Endothelial cell (in vitro differentiated cells): ENCODE measurements around the gene METRNL. TPM values are rescaled to one million over a fixed set of nuclear protein-coding genes. Genes with fewer than 3 reads are reported as not detected.

Experiments
- DNase-seq: peaks from one replicate; pipeline ENCODE4 v3.0.0; 2021; ENCODE audit warnings: low spot score
- H3K27ac Mint-ChIP-seq: one replicate; pipeline ENCODE4 v1.8.0; 2021; ENCODE audit warnings: mixed read lengths, inconsistent platforms; ENCODE audit not compliant: unreplicated experiment
- H3K27me3 Mint-ChIP-seq: one replicate; pipeline ENCODE4 v1.8.0; 2021; ENCODE audit warnings: mild to moderate bottlenecking, moderate library complexity, mixed read lengths, inconsistent platforms; ENCODE audit not compliant: unreplicated experiment
- H3K36me3 Mint-ChIP-seq: one replicate; pipeline ENCODE4 v1.8.0; 2021; ENCODE audit warnings: mild to moderate bottlenecking, low read depth, mixed read lengths, inconsistent platforms; ENCODE audit not compliant: unreplicated experiment
- H3K4me1 Mint-ChIP-seq: one replicate; pipeline ENCODE4 v1.8.0; 2021; ENCODE audit warnings: mild to moderate bottlenecking, mixed read lengths, inconsistent platforms; ENCODE audit not compliant: unreplicated experiment
- H3K4me3 Mint-ChIP-seq: one replicate; pipeline ENCODE4 v1.8.0; 2021; ENCODE audit warnings: mild to moderate bottlenecking, mixed read lengths, inconsistent platforms; ENCODE audit not compliant: unreplicated experiment
- H3K9me3 Mint-ChIP-seq: one replicate; pipeline ENCODE4 v1.8.0; 2021; ENCODE audit warnings: mixed read lengths, inconsistent platforms; ENCODE audit not compliant: unreplicated experiment
- CTCF ChIP-seq: fragments of 200-600 bp; sonication (generic); IDR thresholded peaks from one replicate; pipeline ENCODE4 v1.5.0; 2021; ENCODE audit warnings: antibody characterized with exemption; ENCODE audit not compliant: unreplicated experiment
- total RNA-seq: library from RNA; stranded (reverse); fragmentation: NEBNext Ultra II Directional; extraction: Animal tissue kit (Norgen Biotek cat#: 25700); gene quantifications from one replicate; pipeline ENCODE4 v1.2.1, GENCODE V29; 2021; ENCODE audit not compliant: unreplicated experiment

The METRNL gene
- total RNA-seq, 1 donor from 2014 or later, result 5.3 TPM

GRCh38 chr17:83062011-83062817, 17.2 kb upstream of the METRNL start:
- no peak for TF ChIP-seq CTCF
- Mint-ChIP-seq H3K4me3 (no peak overlapping the region), H3K27me3 (peaks cover 8% of the 10 kb centered on the region), H3K9me3 (no peaks in the 10 kb centered on the region), H3K27ac (no peak overlapping the region), H3K4me1 (no peaks in the 10 kb centered on the region), H3K36me3 (no peaks in the 10 kb centered on the region)
- no peak for DNase-seq

DNA sequence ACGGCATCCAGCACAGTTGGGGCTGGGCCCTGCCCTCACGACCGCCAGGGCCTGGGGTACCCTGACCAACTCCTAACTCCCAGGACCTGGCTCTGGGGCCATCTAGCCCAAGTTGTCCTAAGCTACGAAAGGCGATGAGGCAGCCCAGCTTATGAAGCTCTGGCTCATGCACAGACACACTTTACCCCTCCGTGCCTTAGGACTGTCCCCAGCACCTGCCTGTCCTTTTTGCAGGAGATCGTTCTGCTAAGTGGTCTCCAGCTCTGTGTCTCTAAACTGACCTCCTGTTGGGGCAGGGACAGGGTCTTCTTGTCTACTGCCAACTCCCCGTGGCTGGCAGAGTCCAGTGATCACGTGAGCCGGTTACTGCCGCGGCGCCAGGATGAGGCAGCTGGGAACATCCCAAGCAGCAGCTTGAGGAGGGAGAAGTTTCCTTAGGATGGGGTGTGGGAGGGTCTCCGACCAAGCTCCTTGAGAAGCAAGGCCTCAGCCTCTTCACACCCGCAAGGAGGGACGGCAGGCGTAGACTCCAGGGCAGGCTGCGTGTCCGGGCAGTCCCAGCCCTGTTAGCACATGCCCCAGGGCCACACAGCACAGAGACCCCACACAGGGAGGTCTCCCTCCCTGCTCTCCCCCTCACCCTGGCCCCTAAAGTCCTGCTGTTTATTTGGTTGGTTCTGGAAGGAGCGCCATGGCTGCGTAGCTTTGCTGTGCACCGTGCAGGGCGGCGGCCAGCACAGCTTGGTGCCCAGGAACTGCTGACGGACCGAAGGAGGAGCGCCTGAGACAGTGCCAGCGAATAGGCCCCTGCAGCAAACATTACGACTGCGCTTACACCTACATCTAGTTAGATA, 16.4 kb upstream of the METRNL start:
- H3K4me3 Mint-ChIP-seq, result peak overlapping the region; percentile 15
- H3K36me3 Mint-ChIP-seq, result no peaks in the 10 kb centered on the region
- H3K27me3 Mint-ChIP-seq, result peaks cover 11% of the 10 kb centered on the region
- H3K4me1 Mint-ChIP-seq, result no peaks in the 10 kb centered on the region
- no peak overlapping the region for H3K27ac Mint-ChIP-seq
- H3K9me3 Mint-ChIP-seq, result no peaks in the 10 kb centered on the region
- DNase-seq, result peak; percentile 3
- no peak for TF ChIP-seq CTCF

GRCh38 chr17:83064021-83064731, 15.2 kb upstream of the METRNL start:
- TF ChIP-seq CTCF, result no peak
- Mint-ChIP-seq H3K36me3 (no peaks in the 10 kb centered on the region), H3K27ac (no peak overlapping the region), H3K4me1 (no peaks in the 10 kb centered on the region), H3K9me3 (no peaks in the 10 kb centered on the region), H3K4me3 (no peak overlapping the region), H3K27me3 (peaks cover 7% of the 10 kb centered on the region)
- no peak for DNase-seq

DNA sequence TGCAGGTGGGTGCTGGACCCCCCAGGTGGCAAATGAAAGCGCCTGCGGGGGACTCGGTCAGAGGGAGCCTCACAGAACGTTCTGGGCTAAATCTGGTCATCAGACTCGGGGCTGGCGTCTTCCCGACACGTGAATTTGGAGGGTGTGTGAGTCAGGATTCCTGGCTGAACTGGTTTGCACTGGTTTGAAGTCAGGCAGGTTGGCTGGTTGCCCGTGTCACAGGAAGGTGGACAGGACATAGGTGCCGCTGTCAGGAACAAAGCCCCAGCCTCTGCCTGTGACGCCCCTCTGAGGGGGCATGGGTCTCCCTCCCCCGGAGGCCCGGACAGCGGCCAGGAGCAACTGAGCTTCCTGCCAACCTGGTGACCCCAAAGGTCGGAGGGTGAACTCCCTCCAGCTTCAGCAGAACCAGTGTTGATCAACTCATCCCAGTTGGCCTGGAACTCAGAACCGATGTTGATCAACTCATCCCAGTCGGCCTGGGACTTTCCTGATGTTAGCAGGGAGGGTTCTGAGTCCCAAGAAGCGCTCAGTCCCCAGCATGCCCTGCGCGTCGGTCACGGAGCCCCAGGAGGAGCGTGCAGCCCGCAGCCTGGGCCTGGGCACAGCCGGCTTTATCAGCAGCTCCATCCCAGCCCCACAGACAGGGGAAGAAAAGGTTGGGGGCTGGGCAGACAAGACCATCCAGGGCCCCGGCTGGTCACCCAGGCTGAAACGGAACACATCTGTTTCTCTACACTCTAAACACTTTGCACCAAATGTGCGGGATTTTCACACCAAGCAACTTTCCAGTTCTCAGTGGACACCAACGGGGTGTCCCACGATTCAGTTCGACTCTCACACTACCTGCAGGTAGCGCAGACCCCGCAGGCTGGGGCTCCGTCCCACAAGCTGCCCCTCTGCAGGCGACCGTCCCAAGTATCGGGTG, 14.4 kb upstream of the METRNL start:
- H3K36me3 Mint-ChIP-seq, result no peaks in the 10 kb centered on the region
- no peak overlapping the region for H3K27ac Mint-ChIP-seq
- H3K27me3 Mint-ChIP-seq, result peaks cover 12% of the 10 kb centered on the region
- no peak for DNase-seq
- TF ChIP-seq CTCF, result no peak
- no peaks in the 10 kb centered on the region for H3K4me1 Mint-ChIP-seq
- H3K9me3 Mint-ChIP-seq, result no peaks in the 10 kb centered on the region
- no peak overlapping the region for H3K4me3 Mint-ChIP-seq
